Measurements from ENCODE around the gene SIPA1L3.

The SIPA1L3 gene

GRCh38 chr19:38253788-38254187 is 346.8 kb downstream of the SIPA1L3 start:
- in situ Hi-C loops (cut with MboI; ENCODE audit: low pct_unique_long_range_greater_than_20kb, low sequenced_read_pairs, unreplicated experiment), result loop anchor here (5.0 kb wide), 1 partner anchor 79 kb away; no protein-coding TSS in a partner anchor
- DNase-seq (ENCODE audit: low spot score), result no peak
- TF ChIP-seq CTCF (IDR thresholded peaks at IDR 0.05; ENCODE audit: extremely low read depth, insufficient read depth, missing control alignments), result no peak

- in situ Hi-C loops (cut with MboI; ENCODE audit: low pct_unique_long_range_greater_than_20kb, low sequenced_read_pairs, unreplicated experiment), result no loop called here
- DNase-seq (ENCODE audit: low spot score), result no peak
- no peak for TF ChIP-seq CTCF (IDR thresholded peaks at IDR 0.05; ENCODE audit: extremely low read depth, insufficient read depth, missing control alignments)
Observed at GRCh38 chr19:38255383-38256014, 348.5 kb downstream of the SIPA1L3 start.

Data from GM13977 (cell line).